ENCODE data around the gene NOP9.

NOP9 gene

GRCh38 chr14:24299255-24300191 is at the start of gene NOP9, which contains the start of gene DHRS1:
TSS of gene NOP9 (plus strand) at chr14:24299850. CDS start at chr14:24299955, 105 bp downstream.
TSS of gene DHRS1 (minus strand) at chr14:24299780. CDS start at chr14:24299106, 674 bp downstream.
- peak; percentile 94 for FAIRE-seq
- DNase-seq (ENCODE audit: extremely low spot score, insufficient read length, low read depth): peak; percentile 96

- DNase-seq (ENCODE audit: extremely low spot score, insufficient read length, low read depth) (no peak), FAIRE-seq (no peak)
Measured at GRCh38 chr14:24250354-24250753, 49.3 kb upstream of the NOP9 start.

- FAIRE-seq: no peak
- DNase-seq (ENCODE audit: extremely low spot score, insufficient read length, low read depth): no peak
Measured at GRCh38 chr14:24251880-24252288, 47.8 kb upstream of the NOP9 start.

- FAIRE-seq: no peak
Measured at GRCh38 chr14:24252289-24253124, 47.1 kb upstream of the NOP9 start.

GRCh38 chr14:24253936-24254335 is 45.7 kb upstream of the NOP9 start:
- FAIRE-seq (no peak), DNase-seq (ENCODE audit: extremely low spot score, insufficient read length, low read depth) (no peak)

More at GRCh38 chr14:24252289-24253124, 47.1 kb upstream of the NOP9 start:
- DNase-seq (ENCODE audit: extremely low spot score, insufficient read length, low read depth): no peak

- no peak for FAIRE-seq
- DNase-seq (ENCODE audit: extremely low spot score, insufficient read length, low read depth): no peak
Measured at GRCh38 chr14:24254630-24255392, 44.8 kb upstream of the NOP9 start.

GRCh38 chr14:24255438-24255837 is 44.2 kb upstream of the NOP9 start:
- FAIRE-seq: no peak
- no peak for DNase-seq (ENCODE audit: extremely low spot score, insufficient read length, low read depth)

GRCh38 chr14:24255931-24256711 is 43.5 kb upstream of the NOP9 start:
- DNase-seq (ENCODE audit: extremely low spot score, insufficient read length, low read depth): no peak
- no peak for FAIRE-seq

GRCh38 chr14:24256960-24257359 is 42.7 kb upstream of the NOP9 start:
- FAIRE-seq (no peak), DNase-seq (ENCODE audit: extremely low spot score, insufficient read length, low read depth) (no peak)

GRCh38 chr14:24258119-24258518 is 41.5 kb upstream of the NOP9 start:
- DNase-seq (ENCODE audit: extremely low spot score, insufficient read length, low read depth): no peak
- FAIRE-seq: no peak

GRCh38 chr14:24258548-24259265 is 40.9 kb upstream of the NOP9 start:
- no peak for DNase-seq (ENCODE audit: extremely low spot score, insufficient read length, low read depth)

GRCh38 chr14:24259282-24260025 is 40.2 kb upstream of the NOP9 start:
- FAIRE-seq (no peak), DNase-seq (ENCODE audit: extremely low spot score, insufficient read length, low read depth) (no peak)

More at GRCh38 chr14:24258548-24259265, 40.9 kb upstream of the NOP9 start:
- FAIRE-seq: no peak

GRCh38 chr14:24260026-24260779 is 39.4 kb upstream of the NOP9 start:
- no peak for DNase-seq (ENCODE audit: extremely low spot score, insufficient read length, low read depth)
- FAIRE-seq: no peak

- FAIRE-seq (no peak), DNase-seq (ENCODE audit: extremely low spot score, insufficient read length, low read depth) (no peak)
Measured at GRCh38 chr14:24260780-24261157, 38.9 kb upstream of the NOP9 start.

- no peak for DNase-seq (ENCODE audit: extremely low spot score, insufficient read length, low read depth)
- no peak for FAIRE-seq
Measured at GRCh38 chr14:24261256-24261968, 38.2 kb upstream of the NOP9 start.

GRCh38 chr14:24261969-24262327 is 37.7 kb upstream of the NOP9 start:
- no peak for DNase-seq (ENCODE audit: extremely low spot score, insufficient read length, low read depth)
- FAIRE-seq: no peak
